ENCODE measurements around the gene XPO4.
A peak's percentile ranks its signal among the peaks of the same experiment; 100 is the strongest.

XPO4 gene

DNA sequence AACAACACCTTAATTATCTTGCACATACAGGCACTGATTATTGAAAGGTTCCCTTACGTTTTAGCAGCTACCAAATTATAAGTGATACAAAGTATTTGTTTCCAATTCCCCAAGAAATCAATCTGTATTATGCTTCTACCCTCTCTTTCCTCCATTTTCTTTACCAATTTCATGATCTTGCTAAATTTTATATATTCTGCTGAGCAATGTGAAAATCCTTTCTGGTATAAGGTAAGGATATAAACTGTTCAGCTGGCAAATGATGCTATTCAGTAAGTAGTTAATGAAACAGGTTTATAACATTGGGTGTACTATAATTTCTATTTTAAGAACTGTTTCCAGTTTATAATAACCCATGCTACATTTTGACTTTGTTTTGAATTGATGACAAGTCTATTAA lies 127.8 kb downstream of the XPO4 start:
- TF ChIP-seq, protein P1, sequence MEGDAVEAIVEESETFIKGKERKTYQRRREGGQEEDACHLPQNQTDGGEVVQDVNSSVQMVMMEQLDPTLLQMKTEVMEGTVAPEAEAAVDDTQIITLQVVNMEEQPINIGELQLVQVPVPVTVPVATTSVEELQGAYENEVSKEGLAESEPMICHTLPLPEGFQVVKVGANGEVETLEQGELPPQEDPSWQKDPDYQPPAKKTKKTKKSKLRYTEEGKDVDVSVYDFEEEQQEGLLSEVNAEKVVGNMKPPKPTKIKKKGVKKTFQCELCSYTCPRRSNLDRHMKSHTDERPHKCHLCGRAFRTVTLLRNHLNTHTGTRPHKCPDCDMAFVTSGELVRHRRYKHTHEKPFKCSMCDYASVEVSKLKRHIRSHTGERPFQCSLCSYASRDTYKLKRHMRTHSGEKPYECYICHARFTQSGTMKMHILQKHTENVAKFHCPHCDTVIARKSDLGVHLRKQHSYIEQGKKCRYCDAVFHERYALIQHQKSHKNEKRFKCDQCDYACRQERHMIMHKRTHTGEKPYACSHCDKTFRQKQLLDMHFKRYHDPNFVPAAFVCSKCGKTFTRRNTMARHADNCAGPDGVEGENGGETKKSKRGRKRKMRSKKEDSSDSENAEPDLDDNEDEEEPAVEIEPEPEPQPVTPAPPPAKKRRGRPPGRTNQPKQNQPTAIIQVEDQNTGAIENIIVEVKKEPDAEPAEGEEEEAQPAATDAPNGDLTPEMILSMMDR (IDR thresholded peaks at IDR 0.05; ENCODE audit: borderline replicate concordance, control extremely low read depth, extremely low read depth, insufficient read depth, missing control alignments): no peak
- in situ Hi-C loops (cut with MboI; ENCODE audit: low sequenced_read_pairs, unreplicated experiment): no loop called here
- DNase-seq (ENCODE audit: low spot score): no peak

DNA sequence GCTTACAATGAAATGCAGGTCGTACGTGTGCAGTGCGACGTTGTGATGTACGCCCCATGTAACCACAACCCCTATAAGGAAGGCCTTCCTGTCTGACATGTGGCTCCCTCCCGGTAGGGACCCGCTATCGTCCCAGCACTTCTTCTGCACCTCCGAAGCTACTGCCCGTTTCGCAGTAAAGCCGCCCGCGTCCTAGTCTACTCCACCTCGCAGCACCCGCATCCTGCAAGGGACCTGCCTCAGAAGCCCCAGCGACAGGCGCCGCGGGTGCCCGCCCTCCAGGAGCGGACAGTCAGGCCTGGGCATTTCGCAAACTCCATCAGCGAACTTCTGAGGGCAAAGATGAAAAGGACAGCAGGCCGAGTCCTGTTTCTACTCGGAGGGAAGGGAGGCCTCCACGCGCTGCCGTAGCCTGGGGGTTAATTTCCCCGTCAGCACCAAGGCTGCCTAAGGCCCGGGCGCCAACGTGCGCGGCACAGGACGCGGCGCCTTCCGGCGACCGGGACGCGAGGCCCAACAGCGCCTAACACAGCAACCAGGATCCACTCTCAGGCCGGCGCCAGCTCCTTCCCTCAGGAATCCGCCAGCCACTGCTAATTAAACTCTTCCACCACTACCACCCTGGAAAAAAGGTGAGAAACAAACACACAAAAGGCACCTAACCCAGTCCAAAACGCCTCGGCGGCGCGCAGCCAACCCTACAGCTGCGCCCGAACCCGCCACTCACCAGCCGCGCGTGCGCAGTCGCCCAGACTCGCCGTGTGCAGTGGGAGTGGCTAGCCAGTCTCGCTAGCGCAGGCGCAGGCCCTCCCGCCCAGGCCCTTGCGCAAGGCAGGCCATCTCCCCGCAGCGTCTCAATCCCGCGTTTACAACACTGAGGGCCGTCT lies 129.1 kb downstream of the XPO4 start, which contains the start of gene EEF1AKMT1:
EEF1AKMT1 (minus strand) TSS at position 768 of the 887 bp plus-strand sequence. CDS start 16,363 bp downstream, outside the sequence.
- DNase-seq (ENCODE audit: low spot score): peak; percentile 94
- in situ Hi-C loops (cut with MboI; ENCODE audit: low sequenced_read_pairs, unreplicated experiment): no loop called here
- TF ChIP-seq, protein P1 (IDR thresholded peaks at IDR 0.05; ENCODE audit: borderline replicate concordance, control extremely low read depth, extremely low read depth, insufficient read depth, missing control alignments): no peak

DNA sequence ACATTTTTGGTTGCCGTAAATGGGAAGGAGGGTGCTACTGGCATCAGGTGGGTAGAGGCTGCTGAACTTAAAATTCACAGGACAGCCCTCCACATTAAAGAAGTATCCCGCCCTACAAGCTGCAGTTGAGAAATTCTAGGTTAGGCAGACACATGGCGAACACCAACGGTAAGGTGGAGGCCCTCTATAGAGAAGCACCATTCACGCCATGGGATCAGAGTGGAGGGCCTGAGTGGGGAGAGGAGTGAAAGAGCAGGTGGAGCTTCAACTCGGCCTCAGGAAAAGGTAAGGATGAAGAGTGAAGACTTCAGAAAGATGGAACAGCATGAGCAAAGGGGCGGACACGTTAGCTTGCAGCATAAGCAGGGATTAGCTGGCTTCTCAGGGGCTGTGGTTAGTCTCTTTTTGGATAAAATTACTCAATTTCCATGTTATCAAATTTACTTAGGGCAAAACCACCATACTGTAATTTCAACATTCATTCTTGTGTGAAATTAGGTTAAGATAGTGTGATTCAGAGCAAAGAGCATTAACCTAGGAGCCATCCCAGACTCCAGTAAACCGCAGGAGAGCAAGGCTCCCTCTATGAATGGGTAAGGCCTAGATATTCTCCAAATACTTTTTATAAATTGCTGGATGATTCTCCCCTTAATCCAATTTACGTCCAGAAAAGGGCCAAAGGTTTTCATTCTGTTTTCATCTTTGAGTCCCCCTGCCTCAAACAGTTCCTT lies 130.0 kb downstream of the XPO4 start:
- TF ChIP-seq, protein P1 (IDR thresholded peaks at IDR 0.05; ENCODE audit: borderline replicate concordance, control extremely low read depth, extremely low read depth, insufficient read depth, missing control alignments): no peak
- no peak for DNase-seq (ENCODE audit: low spot score)
- in situ Hi-C loops (cut with MboI; ENCODE audit: low sequenced_read_pairs, unreplicated experiment): no loop called here

DNA sequence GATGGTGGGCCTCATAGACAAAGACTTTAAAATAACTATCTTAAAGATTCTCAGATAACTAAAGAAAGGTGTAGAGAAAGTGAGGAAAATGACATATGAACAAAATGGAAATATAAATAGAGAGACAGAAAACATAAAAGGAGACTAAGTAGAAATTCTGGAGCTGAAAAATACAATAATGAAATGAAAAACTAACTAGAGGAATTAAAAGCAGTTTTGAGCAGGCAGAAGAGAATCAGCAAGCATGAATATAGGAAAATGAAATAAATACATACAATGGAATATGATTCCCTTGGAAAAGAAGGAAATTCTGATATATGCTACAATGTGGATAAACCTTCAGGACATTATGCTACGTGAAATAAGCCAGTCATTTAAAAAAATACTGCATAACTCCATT lies 132.7 kb downstream of the XPO4 start:
- in situ Hi-C loops (cut with MboI; ENCODE audit: low sequenced_read_pairs, unreplicated experiment): no loop called here

DNA sequence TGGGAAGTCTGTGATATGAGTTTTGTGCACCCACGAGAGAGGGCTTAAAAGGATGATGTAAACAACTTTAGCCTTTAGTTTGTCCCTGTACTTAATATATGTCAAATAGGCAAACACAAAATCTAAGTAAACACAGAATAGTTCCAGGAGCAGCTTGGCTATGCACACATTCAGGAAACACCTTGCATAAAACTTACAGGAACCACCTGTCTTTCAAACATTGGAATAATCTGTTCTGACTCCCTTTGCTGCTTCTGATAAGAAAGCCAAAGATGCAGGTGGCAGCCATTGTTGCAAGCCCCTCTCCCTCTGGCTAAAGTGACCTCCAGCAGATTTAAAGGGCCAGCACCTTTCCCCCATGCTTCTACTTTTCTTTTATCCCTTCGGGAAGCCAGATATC lies 133.5 kb downstream of the XPO4 start:
- in situ Hi-C loops (cut with MboI; ENCODE audit: low sequenced_read_pairs, unreplicated experiment): no loop called here
- DNase-seq (ENCODE audit: low spot score): no peak

More for the DNA sequence above, 132.7 kb downstream of the XPO4 start:
- TF ChIP-seq, protein P1 (IDR thresholded peaks at IDR 0.05; ENCODE audit: borderline replicate concordance, control extremely low read depth, extremely low read depth, insufficient read depth, missing control alignments): no peak
- DNase-seq (ENCODE audit: low spot score): no peak

More for the DNA sequence above, 133.5 kb downstream of the XPO4 start:
- TF ChIP-seq, protein P1 (IDR thresholded peaks at IDR 0.05; ENCODE audit: borderline replicate concordance, control extremely low read depth, extremely low read depth, insufficient read depth, missing control alignments): no peak
